ENCODE data around the gene TUBGCP3. TPM values are rescaled to one million over a fixed set of nuclear protein-coding genes. Genes with fewer than 3 reads are reported as not detected.
"Not testable (repeated sequence)": the region's sequence is repeated elsewhere in the genome, so short reads cannot be mapped to it uniquely, and the experiment has no call there.

The TUBGCP3 gene
- total and polyA plus RNA-seq, 9 of the 15 experiments (the other 6 are each of a cell fraction or from before 2014, with no cell fraction given) = 3.0 to 24.8 (median 15.2) TPM

DNA sequence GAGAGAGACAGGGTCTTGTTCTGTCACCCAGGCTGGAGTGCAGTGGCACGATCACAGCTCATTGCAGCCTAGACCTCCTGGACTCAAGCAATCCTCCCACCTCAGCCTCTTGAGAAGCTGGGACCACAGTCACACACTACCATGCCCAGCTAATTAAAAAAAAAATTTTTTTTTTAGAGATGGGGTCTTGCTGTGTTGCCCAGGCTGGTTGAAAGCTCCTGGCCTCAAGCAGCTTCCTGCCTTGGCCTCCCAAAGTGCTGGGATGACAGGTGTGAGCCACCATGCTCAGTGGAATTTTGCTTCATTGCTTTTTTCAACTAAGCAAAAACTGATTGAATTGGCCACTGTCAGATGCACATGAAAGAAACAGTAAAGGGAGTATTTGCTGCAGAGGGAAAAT is 39.7 kb upstream of the TUBGCP3 start:
- WGBS (ENCODE audit: insufficient coverage, low coverage, missing lambda C conversion rate) = no CpG with 5 or more reads among the region's 1 CpG
- BruUV-seq (replicated peaks); FAIRE-seq; H3K4me3 ChIP-seq; ATAC-seq; H3K27ac ChIP-seq (ENCODE audit: extremely low read depth, low read depth, low read length); in situ Hi-C loops (cut with MboI); H3K9ac ChIP-seq (ENCODE audit: insufficient read depth in 1 of 2, low read depth in 2 of 2, low read length in 2 of 2); CTCF ChIA-PET (ENCODE audit: low intra/inter-chr PET ratio); H3K36me3 ChIP-seq (ENCODE audit: control insufficient read depth, insufficient read depth, low read length); H4K20me1 ChIP-seq (replicated peaks; ENCODE audit: control insufficient read depth, insufficient read depth, low read length); H3K9me1 ChIP-seq (ENCODE audit: control insufficient read depth, insufficient read depth, low read length); H3K79me2 ChIP-seq (ENCODE audit: control insufficient read depth, insufficient read depth, low read length); DNase-seq (ENCODE audit: extremely low read depth in 1 of 4, low spot score in 3 of 4); intact Hi-C loops (cut with micrococcal nuclease); H3K9me3 ChIP-seq (replicated peaks; ENCODE audit: control insufficient read depth, insufficient read depth, low read depth, low read length); H2AFZ ChIP-seq (ENCODE audit: low read depth, low read length); H3K4me2 ChIP-seq (ENCODE audit: insufficient read depth, low read length); H3K4me1 ChIP-seq (replicated peaks in 1 of 2; ENCODE audit: control insufficient read depth in 2 of 2, insufficient read depth in 2 of 2, low read length in 2 of 2): not testable (repeated sequence)
- POLR2A ChIA-PET = interaction anchor here (0.7 kb wide), 1 partner anchor 9 kb away, joined by 3 read pairs; no protein-coding TSS in a partner anchor
- peak; percentile 62 for TF ChIP-seq ZNF121 (CRISPR knock-in tag; conservative IDR thresholded peaks at IDR 0.05)
- peaks cover 23 to 48% of the 10 kb centered on the region in 2 experiments for H3K27me3 ChIP-seq (ENCODE audit: control insufficient read depth in 2 of 2, insufficient read depth in 2 of 2, low read length in 2 of 2)

- in situ Hi-C loops (cut with MboI) = no loop called here
- CTCF ChIA-PET (ENCODE audit: low intra/inter-chr PET ratio) = no interaction called here
- TF ChIP-seq SPI1 (IDR thresholded peaks at IDR 0.05; ENCODE audit: borderline replicate concordance, low read depth, low read length) (no peak), CLOCK (CRISPR knock-in tag; IDR thresholded peaks at IDR 0.05; ENCODE audit: borderline replicate concordance) (no peak), ZNF830 (CRISPR knock-in tag; IDR thresholded peaks at IDR 0.05) (no peak), ZNF780A (CRISPR knock-in tag; IDR thresholded peaks at IDR 0.05) (no peak), MECOM (CRISPR knock-in tag; IDR thresholded peaks at IDR 0.05) (no peak), ELK1 (CRISPR knock-in tag; IDR thresholded peaks at IDR 0.05) (no peak)
These were observed 39.2 kb upstream of the TUBGCP3 start for GRCh38 chr13:112627161-112627560.

More at GRCh38 chr13:112627161-112627560, 39.2 kb upstream of the TUBGCP3 start:
- Histone ChIP-seq H3K4me2 (ENCODE audit: insufficient read depth, low read length) (no peak overlapping the region), H3K9ac (ENCODE audit: insufficient read depth in 1 of 2, low read depth in 2 of 2, low read length in 2 of 2) (no peak overlapping the region), H2AFZ (ENCODE audit: low read depth, low read length) (no peak overlapping the region), H4K20me1 (replicated peaks; ENCODE audit: control insufficient read depth, insufficient read depth, low read length) (no peaks in the 10 kb centered on the region; the same call in 1 of the 2 replicates), H3K36me3 (ENCODE audit: control insufficient read depth, insufficient read depth, low read length) (no peaks in the 10 kb centered on the region), H3K27ac (ENCODE audit: extremely low read depth, low read depth, low read length) (no peak overlapping the region), H3K9me3 (replicated peaks; ENCODE audit: control insufficient read depth, insufficient read depth, low read depth, low read length) (no peaks in the 10 kb centered on the region), H3K9me1 (ENCODE audit: control insufficient read depth, insufficient read depth, low read length) (no peaks in the 10 kb centered on the region), H3K79me2 (ENCODE audit: control insufficient read depth, insufficient read depth, low read length) (no peaks in the 10 kb centered on the region), H3K27me3 (ENCODE audit: control insufficient read depth in 2 of 2, insufficient read depth in 2 of 2, low read length in 2 of 2) (peaks cover 28 to 53% of the 10 kb centered on the region in 2 experiments), H3K4me3 (no peak overlapping the region), H3K4me1 (replicated peaks in 1 of 2; ENCODE audit: control insufficient read depth in 2 of 2, insufficient read depth in 2 of 2, low read length in 2 of 2) (peaks cover 0 to 4% of the 10 kb centered on the region in 2 experiments; a peak in 1 of 5 replicates)
- no TSS peak for BruUV-seq (replicated peaks)
- POLR2A ChIA-PET = interaction anchor here (0.7 kb wide), 1 partner anchor 9 kb away, joined by 3 read pairs; no protein-coding TSS in a partner anchor
- intact Hi-C loops (cut with micrococcal nuclease) = no loop called here
- 0% methylated on average over 8 of the region's 11 CpGs for WGBS (ENCODE audit: insufficient coverage, low coverage, missing lambda C conversion rate)
- ATAC-seq (no peak), DNase-seq (ENCODE audit: extremely low read depth in 1 of 4, low spot score in 3 of 4) (no peak), FAIRE-seq (no peak)
